ENCODE measurements around the gene DNAJC28.
"Not testable (repeated sequence)": the region's sequence is repeated elsewhere in the genome, so short reads cannot be mapped to it uniquely, and the experiment has no call there.

Gene DNAJC28

DNA sequence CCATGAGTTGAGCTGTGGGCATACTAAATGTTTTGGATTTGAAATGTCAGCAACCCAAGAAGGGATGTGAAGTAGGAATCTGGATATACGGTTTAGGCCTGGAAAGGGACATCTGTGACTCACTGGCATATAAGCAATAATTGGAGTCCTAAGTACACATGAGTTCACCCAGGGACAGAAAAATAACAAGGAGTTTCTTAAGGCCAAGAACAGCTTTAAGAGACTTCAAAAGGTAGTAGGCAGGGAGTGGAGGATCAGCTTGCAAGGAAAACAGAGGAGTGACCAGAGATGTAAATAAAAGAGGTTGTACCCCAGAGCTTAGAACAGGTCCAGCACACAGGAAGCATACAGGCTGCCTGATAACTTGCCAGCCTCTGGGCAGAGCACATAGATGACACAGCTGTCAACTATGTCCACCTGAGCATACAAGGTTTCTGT lies 39.9 kb downstream of the DNAJC28 start:
- Histone ChIP-seq H3K4me1 (ENCODE audit: control insufficient read depth, insufficient read depth, low read length) (peaks cover 10% of the 10 kb centered on the region), H3K36me3 (ENCODE audit: control insufficient read depth, insufficient read depth, low read length) (no peaks in the 10 kb centered on the region), H3K27me3 (ENCODE audit: control insufficient read depth, insufficient read depth, low read length) (no peaks in the 10 kb centered on the region), H3K9ac (ENCODE audit: low read length) (no peak overlapping the region), H3K9me3 (ENCODE audit: control insufficient read depth, low read length) (no peaks in the 10 kb centered on the region), H3K4me3 (ENCODE audit: low read length) (no peak overlapping the region)

DNA sequence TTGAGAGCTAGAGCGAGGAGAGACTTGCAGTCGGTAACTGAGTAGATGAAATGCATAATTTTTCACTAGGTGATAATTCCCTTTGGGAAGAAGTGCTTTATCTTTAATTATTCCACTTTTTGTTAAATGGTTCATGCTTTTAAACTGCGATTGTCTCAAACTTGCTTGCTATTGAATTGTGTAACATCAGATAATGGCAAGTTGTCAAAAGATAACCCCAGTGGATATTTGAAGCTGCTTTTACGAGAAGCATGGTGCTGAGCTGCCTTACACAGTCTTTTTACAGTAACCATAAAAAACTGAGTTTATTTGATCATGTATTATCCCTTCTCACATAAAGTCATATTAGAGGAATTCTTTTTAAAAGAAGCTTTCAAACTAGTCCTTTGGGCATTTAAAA lies 41.9 kb downstream of the DNAJC28 start:
- H3K9me3 ChIP-seq (ENCODE audit: control insufficient read depth, low read length) = no peaks in the 10 kb centered on the region
- H3K4me1 ChIP-seq (ENCODE audit: control insufficient read depth, insufficient read depth, low read length) = peaks cover 10% of the 10 kb centered on the region
- no peak overlapping the region for H3K9ac ChIP-seq (ENCODE audit: low read length)
- no peak overlapping the region for H3K4me3 ChIP-seq (ENCODE audit: low read length)
- no peaks in the 10 kb centered on the region for H3K27me3 ChIP-seq (ENCODE audit: control insufficient read depth, insufficient read depth, low read length)
- no peaks in the 10 kb centered on the region for H3K36me3 ChIP-seq (ENCODE audit: control insufficient read depth, insufficient read depth, low read length)

DNA sequence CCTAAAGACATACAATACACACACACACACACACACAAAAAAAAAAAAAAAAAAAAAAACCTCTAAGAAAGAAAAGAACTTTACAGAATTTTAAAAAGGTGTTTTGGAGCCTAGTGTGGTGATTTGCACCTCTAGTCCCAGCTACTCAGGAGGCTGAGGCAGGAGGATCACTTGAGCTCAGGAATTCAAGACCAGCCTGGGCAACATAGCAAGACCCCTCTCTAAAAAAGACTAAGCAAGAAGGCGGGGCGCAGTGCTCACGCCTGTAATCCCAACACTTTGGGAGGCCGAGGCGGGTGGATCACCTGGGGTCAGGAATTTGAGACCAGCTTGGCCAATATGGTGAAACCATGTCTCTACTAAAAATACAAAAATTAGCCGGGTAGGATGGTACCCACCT lies 44.9 kb downstream of the DNAJC28 start:
- not testable (repeated sequence) for H3K27me3 ChIP-seq (ENCODE audit: control insufficient read depth, insufficient read depth, low read length); H3K4me3 ChIP-seq (ENCODE audit: low read length); H3K9ac ChIP-seq (ENCODE audit: low read length); H3K9me3 ChIP-seq (ENCODE audit: control insufficient read depth, low read length); H3K4me1 ChIP-seq (ENCODE audit: control insufficient read depth, insufficient read depth, low read length); H3K36me3 ChIP-seq (ENCODE audit: control insufficient read depth, insufficient read depth, low read length)

DNA sequence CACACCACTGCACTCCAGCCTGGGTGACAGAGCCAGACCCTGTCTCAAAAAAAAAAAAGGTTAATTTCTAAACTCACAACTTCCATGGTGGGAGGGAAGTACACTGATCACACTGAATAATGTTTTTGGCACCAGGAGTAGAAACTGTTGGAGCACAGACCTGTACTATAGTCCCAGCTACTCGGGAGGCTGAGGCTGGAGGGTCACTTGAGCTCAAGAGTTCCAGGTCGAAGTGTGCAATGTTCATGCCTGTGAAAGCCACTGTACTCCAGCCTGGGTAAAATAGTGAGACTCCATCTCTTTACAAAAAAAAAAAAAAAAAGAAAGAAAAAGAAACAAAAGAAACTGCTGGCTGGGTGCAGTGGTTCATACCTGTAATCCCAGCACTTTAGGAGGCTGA lies 47.0 kb downstream of the DNAJC28 start:
- Histone ChIP-seq H3K4me3 (ENCODE audit: low read length) (no peak overlapping the region), H3K9me3 (ENCODE audit: control insufficient read depth, low read length) (no peaks in the 10 kb centered on the region), H3K4me1 (ENCODE audit: control insufficient read depth, insufficient read depth, low read length) (peaks cover 7% of the 10 kb centered on the region), H3K9ac (ENCODE audit: low read length) (no peak overlapping the region), H3K27me3 (ENCODE audit: control insufficient read depth, insufficient read depth, low read length) (no peaks in the 10 kb centered on the region), H3K36me3 (ENCODE audit: control insufficient read depth, insufficient read depth, low read length) (no peaks in the 10 kb centered on the region)

DNA sequence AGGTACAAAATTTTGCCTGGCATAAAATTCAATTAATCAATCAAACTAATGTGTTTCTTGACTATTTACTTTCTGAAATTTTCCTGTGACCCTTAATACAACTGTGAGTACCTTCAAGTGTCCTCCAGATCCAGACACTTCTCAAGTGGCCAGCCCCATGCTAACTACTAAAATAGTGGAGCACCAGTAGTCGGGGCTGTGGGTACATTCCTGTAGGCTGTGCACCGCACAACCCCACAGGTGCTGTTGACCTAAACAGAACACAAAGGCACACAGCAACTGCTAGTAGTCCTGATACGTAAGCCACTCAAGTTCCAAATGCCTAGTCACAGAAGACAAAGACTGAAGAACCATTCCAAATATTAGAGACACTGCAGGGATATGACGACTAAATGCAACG lies 48.3 kb downstream of the DNAJC28 start:
- Histone ChIP-seq H3K36me3 (ENCODE audit: control insufficient read depth, insufficient read depth, low read length) (no peaks in the 10 kb centered on the region), H3K4me1 (ENCODE audit: control insufficient read depth, insufficient read depth, low read length) (peaks cover 7% of the 10 kb centered on the region), H3K9ac (ENCODE audit: low read length) (no peak overlapping the region), H3K9me3 (ENCODE audit: control insufficient read depth, low read length) (no peaks in the 10 kb centered on the region), H3K4me3 (ENCODE audit: low read length) (no peak overlapping the region), H3K27me3 (ENCODE audit: control insufficient read depth, insufficient read depth, low read length) (no peaks in the 10 kb centered on the region)

DNA sequence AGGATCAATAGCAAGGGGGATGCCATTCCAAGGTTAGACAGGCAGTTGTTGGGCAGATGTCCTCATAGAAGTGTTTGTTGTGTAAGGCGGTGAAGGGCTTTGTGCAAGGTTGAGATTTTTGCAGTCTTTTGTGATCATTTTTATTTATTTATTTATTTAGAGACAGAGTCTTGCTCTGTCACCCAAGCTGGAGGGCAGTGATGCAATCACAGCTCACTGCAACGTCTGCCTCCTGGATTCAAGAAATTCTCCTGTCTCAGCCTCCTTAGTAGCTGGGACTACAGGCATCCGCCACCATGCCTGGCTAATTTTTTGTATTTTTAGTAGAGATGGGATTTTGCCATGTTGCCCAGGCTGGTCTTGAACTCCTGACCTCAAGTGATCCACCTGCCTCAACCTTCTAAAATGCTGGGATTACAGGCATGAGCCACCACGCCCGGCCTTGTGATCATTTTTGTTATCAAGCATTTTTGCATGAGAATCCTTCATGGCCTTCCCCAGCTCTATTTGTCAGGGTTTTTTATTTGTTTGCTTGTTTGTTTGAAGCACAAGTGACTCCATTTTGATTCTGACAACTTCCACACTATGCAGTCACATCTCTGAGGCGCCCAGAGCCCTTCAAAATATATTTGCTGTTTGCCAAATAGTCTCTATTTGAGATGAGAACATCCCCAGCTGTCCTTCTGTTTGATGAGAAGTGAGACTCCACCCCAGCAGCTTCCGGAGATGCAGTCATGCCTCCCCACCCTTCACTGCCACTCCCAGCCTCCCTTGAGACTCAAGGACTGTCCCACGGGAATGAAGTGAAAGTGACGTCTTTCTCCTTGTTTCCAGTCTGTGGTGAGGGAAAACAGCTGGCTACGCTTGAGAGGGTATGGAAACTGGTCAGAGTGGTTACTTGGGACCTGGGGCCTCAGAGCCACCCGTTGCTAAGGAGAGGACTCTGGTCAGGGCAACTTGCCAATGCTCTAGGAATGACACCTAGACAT lies 49.7 kb downstream of the DNAJC28 start:
- Histone ChIP-seq H3K36me3 (ENCODE audit: control insufficient read depth, insufficient read depth, low read length) (no peaks in the 10 kb centered on the region), H3K4me1 (ENCODE audit: control insufficient read depth, insufficient read depth, low read length) (peaks cover 7% of the 10 kb centered on the region), H3K27me3 (ENCODE audit: control insufficient read depth, insufficient read depth, low read length) (no peaks in the 10 kb centered on the region), H3K9ac (ENCODE audit: low read length) (no peak overlapping the region), H3K4me3 (ENCODE audit: low read length) (no peak overlapping the region), H3K9me3 (ENCODE audit: control insufficient read depth, low read length) (no peaks in the 10 kb centered on the region)

All from mucosa of stomach (tissue), 1 donor.